ENCODE measurements around the gene ATXN7L1. TPM values are rescaled to one million over a fixed set of nuclear protein-coding genes. Genes with fewer than 3 reads are reported as not detected.

ATXN7L1 gene
- polyA plus RNA-seq, 1 experiment: 2.7 TPM

GRCh38 chr7:105674200-105674920 lies 202.0 kb downstream of the ATXN7L1 start:
- Histone ChIP-seq H3K4me3 (ENCODE audit: low read depth, low read length) (no peak overlapping the region), H3K27me3 (ENCODE audit: control insufficient read depth, insufficient read depth, low read length) (no peaks in the 10 kb centered on the region), H3K36me3 (ENCODE audit: control insufficient read depth, insufficient read depth, low read length) (no peaks in the 10 kb centered on the region; the same call in 1 of the 2 replicates)
- CTCF ChIA-PET: interaction anchor here (0.5 to 0.8 kb wide), 3 partner anchors 116 to 203 kb away, joined by 3 read pairs; no protein-coding TSS in a partner anchor
- no peak for TF ChIP-seq CTCF (IDR thresholded peaks at IDR 0.05; ENCODE audit: insufficient read depth, low read depth, low read length)
- POLR2A ChIA-PET: no interaction called here
- DNase-seq (ENCODE audit: low read depth): no peak

GRCh38 chr7:105673367-105674084 lies 202.9 kb downstream of the ATXN7L1 start:
- H3K27me3 ChIP-seq (ENCODE audit: control insufficient read depth, insufficient read depth, low read length): no peaks in the 10 kb centered on the region
- DNase-seq (ENCODE audit: low read depth): no peak
- POLR2A ChIA-PET: no interaction called here
- CTCF ChIA-PET: no interaction called here
- no peak overlapping the region for H3K4me3 ChIP-seq (ENCODE audit: low read depth, low read length)
- no peak for TF ChIP-seq CTCF (IDR thresholded peaks at IDR 0.05; ENCODE audit: insufficient read depth, low read depth, low read length)
- H3K36me3 ChIP-seq (ENCODE audit: control insufficient read depth, insufficient read depth, low read length): no peaks in the 10 kb centered on the region

- no peaks in the 10 kb centered on the region for H3K27me3 ChIP-seq (ENCODE audit: control insufficient read depth, insufficient read depth, low read length)
- no peak for TF ChIP-seq CTCF (IDR thresholded peaks at IDR 0.05; ENCODE audit: insufficient read depth, low read depth, low read length)
- CTCF ChIA-PET: interaction anchor here (1.8 kb wide), 1 partner anchor 21 kb away, joined by 7 read pairs; no protein-coding TSS in a partner anchor
- H3K36me3 ChIP-seq (ENCODE audit: control insufficient read depth, insufficient read depth, low read length): no peaks in the 10 kb centered on the region
- H3K4me3 ChIP-seq (ENCODE audit: low read depth, low read length): no peak overlapping the region
- POLR2A ChIA-PET: no interaction called here
- DNase-seq (ENCODE audit: low read depth): no peak
These were observed 203.6 kb downstream of the ATXN7L1 start for GRCh38 chr7:105672801-105673200.

- CTCF ChIA-PET: interaction anchor here (1.9 kb wide), 1 partner anchor 10 kb away, joined by 6 read pairs; no protein-coding TSS in a partner anchor
- no peak for TF ChIP-seq CTCF (IDR thresholded peaks at IDR 0.05; ENCODE audit: insufficient read depth, low read depth, low read length)
These were observed 210.1 kb downstream of the ATXN7L1 start for GRCh38 chr7:105666324-105666723.

GRCh38 chr7:105665684-105666083 lies 210.7 kb downstream of the ATXN7L1 start:
- no peak for DNase-seq (ENCODE audit: low read depth)
- POLR2A ChIA-PET: no interaction called here
- Histone ChIP-seq H3K36me3 (ENCODE audit: control insufficient read depth, insufficient read depth, low read length) (no peaks in the 10 kb centered on the region; the same call in 1 of the 2 replicates), H3K4me3 (ENCODE audit: low read depth, low read length) (no peak overlapping the region), H3K27me3 (ENCODE audit: control insufficient read depth, insufficient read depth, low read length) (no peaks in the 10 kb centered on the region)
- no peak for TF ChIP-seq CTCF (IDR thresholded peaks at IDR 0.05; ENCODE audit: insufficient read depth, low read depth, low read length)
- CTCF ChIA-PET: interaction anchor here (1.9 kb wide), 1 partner anchor 9 kb away, joined by 6 read pairs; no protein-coding TSS in a partner anchor

More at GRCh38 chr7:105666324-105666723, 210.1 kb downstream of the ATXN7L1 start:
- DNase-seq (ENCODE audit: low read depth): no peak
- Histone ChIP-seq H3K4me3 (ENCODE audit: low read depth, low read length) (no peak overlapping the region), H3K36me3 (ENCODE audit: control insufficient read depth, insufficient read depth, low read length) (no peaks in the 10 kb centered on the region; the same call in 1 of the 2 replicates), H3K27me3 (ENCODE audit: control insufficient read depth, insufficient read depth, low read length) (no peaks in the 10 kb centered on the region)
- POLR2A ChIA-PET: no interaction called here

Measured in BJ (cell line).